HCT116 (cell line): ENCODE measurements around the gene TACC3.
"Not testable (repeated sequence)": the region's sequence is repeated elsewhere in the genome, so short reads cannot be mapped to it uniquely, and the experiment has no call there.

Source experiments
- CTCF ChIP-seq, 3 experiments: fragments of 200-600 bp in 1 of 3; sonication (generic) in 1 of 3; IDR thresholded peaks in 2 of 3; conservative IDR thresholded peaks in 1 of 3; 2 replicates each; pipeline ENCODE4 v1.5.1; 2012 to 2017; ENCODE audit warnings: low read depth in 2 of 3, low read length in 2 of 3, antibody characterized with exemption in 1 of 3, borderline replicate concordance in 1 of 3, control low read depth in 1 of 3, mild to moderate bottlenecking in 1 of 3, mixed read lengths in 1 of 3, mixed run types in 1 of 3, moderate library complexity in 1 of 3; ENCODE audit not compliant: insufficient read depth in 1 of 3
- EZH2 ChIP-seq: fragments of 200-600 bp; sonication (generic); IDR thresholded peaks from 2 replicates; pipeline ENCODE4 v1.6.1; 2017; ENCODE audit warnings: antibody characterized with exemption, mixed run types
- JUND ChIP-seq: IDR thresholded peaks from 2 replicates; pipeline ENCODE4 v1.6.1; 2012
- MAX ChIP-seq: IDR thresholded peaks from 2 replicates; pipeline ENCODE4 v1.6.1; 2012
- POLR2A ChIP-seq: IDR thresholded peaks from 2 replicates; pipeline ENCODE4 v1.7.0; 2011; ENCODE audit warnings: borderline replicate concordance; ENCODE audit not compliant: insufficient read depth, insufficient read length; ENCODE audit errors: extremely low read depth
- POLR2AphosphoS5 ChIP-seq: IDR thresholded peaks from 2 replicates; pipeline ENCODE4 v1.6.1; 2011; ENCODE audit warnings: mild to moderate bottlenecking, low read depth, low read length, moderate library complexity
- RAD21 ChIP-seq: IDR thresholded peaks from 2 replicates; pipeline ENCODE4 v1.6.1; 2012; ENCODE audit warnings: low read depth, mild to moderate bottlenecking
- REST ChIP-seq: IDR thresholded peaks from 2 replicates; pipeline ENCODE4 v1.6.1; 2012; ENCODE audit warnings: low read depth
- SRF ChIP-seq: IDR thresholded peaks from 2 replicates; pipeline ENCODE4 v1.6.1; 2012; ENCODE audit warnings: low read depth
- YY1 ChIP-seq: IDR thresholded peaks from 2 replicates; pipeline ENCODE4 v1.6.1; 2011; ENCODE audit warnings: low read length, low read depth, moderate library complexity, mild to moderate bottlenecking; ENCODE audit not compliant: insufficient replicate concordance; ENCODE audit errors: extremely low read depth
- ZNF274 ChIP-seq: fragments of 200-500 bp; sonication (Bioruptor generic); IDR thresholded peaks from 2 replicates; pipeline ENCODE4 v1.6.1; 2014; ENCODE audit warnings: mild to moderate bottlenecking, low read depth, low read length, inconsistent platforms

- not testable (repeated sequence) for TF ChIP-seq CTCF (IDR thresholded peaks at IDR 0.05 in 2 of 3, conservative IDR thresholded peaks at IDR 0.05 in 1 of 3; ENCODE audit: borderline replicate concordance in 1 of 3, insufficient read depth in 1 of 3, low read depth in 2 of 3, low read length in 2 of 3); MAX; POLR2A; EZH2; POLR2AphosphoS5; YY1; ZNF274; RAD21; JUND; REST; SRF
Observed at GRCh38 chr4:1701671-1702070, 19.6 kb upstream of the TACC3 start.
